ENCODE data around the gene PABPC1L2A.
"Not testable (repeated sequence)": the region's sequence is repeated elsewhere in the genome, so short reads cannot be mapped to it uniquely, and the experiment has no call there.

DNA sequence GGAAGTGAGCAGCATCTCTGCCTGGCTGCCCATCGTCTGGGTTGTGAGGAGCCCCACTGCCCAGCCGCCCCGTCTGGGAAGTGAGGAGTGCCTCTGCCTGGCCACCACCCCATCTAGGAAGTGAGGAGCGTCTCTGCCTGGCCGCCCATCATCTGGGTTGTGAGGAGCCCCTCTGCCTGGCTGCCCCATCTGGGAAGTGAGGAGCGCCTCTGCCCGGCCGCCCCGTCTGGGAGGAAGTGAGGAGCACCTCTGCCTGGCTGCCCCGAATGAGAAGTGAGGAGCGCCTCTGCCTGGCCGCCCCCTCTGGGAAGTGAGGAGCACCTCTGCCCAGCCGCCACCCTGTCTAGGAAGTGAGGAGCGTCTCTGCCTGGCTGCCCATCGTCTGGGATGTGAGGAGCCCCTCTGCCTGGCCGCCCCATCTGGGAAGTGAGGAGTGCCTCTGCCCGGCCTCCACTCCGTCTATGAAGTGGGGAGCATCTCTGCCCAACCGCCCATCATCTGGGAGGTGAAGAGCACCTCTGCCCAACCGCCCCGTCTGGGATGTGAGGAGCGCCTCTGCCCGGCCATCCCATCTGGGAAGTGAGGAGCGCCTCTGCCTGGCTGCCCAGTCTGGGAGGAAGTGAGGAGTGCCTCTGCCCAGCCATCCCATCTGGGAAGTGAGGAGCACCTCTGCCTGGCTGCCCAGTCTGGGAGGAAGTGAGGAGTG is 11.4 kb downstream of the PABPC1L2A start:
- TF ChIP-seq, protein P1, sequence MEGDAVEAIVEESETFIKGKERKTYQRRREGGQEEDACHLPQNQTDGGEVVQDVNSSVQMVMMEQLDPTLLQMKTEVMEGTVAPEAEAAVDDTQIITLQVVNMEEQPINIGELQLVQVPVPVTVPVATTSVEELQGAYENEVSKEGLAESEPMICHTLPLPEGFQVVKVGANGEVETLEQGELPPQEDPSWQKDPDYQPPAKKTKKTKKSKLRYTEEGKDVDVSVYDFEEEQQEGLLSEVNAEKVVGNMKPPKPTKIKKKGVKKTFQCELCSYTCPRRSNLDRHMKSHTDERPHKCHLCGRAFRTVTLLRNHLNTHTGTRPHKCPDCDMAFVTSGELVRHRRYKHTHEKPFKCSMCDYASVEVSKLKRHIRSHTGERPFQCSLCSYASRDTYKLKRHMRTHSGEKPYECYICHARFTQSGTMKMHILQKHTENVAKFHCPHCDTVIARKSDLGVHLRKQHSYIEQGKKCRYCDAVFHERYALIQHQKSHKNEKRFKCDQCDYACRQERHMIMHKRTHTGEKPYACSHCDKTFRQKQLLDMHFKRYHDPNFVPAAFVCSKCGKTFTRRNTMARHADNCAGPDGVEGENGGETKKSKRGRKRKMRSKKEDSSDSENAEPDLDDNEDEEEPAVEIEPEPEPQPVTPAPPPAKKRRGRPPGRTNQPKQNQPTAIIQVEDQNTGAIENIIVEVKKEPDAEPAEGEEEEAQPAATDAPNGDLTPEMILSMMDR (IDR thresholded peaks at IDR 0.05): not testable (repeated sequence)
- not testable (repeated sequence) for TF ChIP-seq POLR2A (IDR thresholded peaks at IDR 0.05)

Measured in suprapubic skin (tissue), 3 donors.